Measurements from ENCODE around the gene FUT4.
"Not testable (repeated sequence)": the region's sequence is repeated elsewhere in the genome, so short reads cannot be mapped to it uniquely, and the experiment has no call there.

The FUT4 gene

DNA sequence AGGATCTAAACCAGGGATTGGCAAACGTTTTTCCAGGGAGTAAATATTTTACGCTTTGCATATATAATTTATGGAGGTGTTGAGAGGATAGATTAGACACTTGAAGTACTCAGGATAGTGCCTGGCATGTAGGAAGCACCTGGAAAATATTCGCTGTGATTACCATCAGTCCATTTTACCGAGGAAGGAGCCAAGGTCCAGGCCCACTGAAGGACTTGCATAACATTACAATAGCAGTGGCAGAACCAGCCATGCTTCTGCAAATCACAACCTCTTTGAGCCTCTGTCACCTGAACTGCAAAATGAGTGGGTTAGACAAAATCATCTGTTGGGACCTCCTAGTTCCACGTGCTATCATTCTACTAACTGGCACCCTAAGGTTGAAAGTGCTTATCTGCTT, 5.4 kb downstream of the FUT4 start:
- ATAC-seq (ENCODE audit: insufficient read depth, low read depth): no peak
- Histone ChIP-seq H3K27me3 (ENCODE audit: insufficient read depth, low read length, poor library complexity) (no peaks in the 10 kb centered on the region), H4K20me1 (ENCODE audit: insufficient read depth, low read length) (peaks cover 6% of the 10 kb centered on the region; the same call in 1 of the 2 replicates), H3K9ac (ENCODE audit: low read depth, low read length) (no peak overlapping the region), H3K4me1 (ENCODE audit: insufficient read depth, low read length) (peaks cover 48% of the 10 kb centered on the region), H3K79me2 (ENCODE audit: insufficient read depth, low read length) (peaks cover 49% of the 10 kb centered on the region), H3K27ac (ENCODE audit: low read length) (no peak overlapping the region), H3K4me2 (ENCODE audit: insufficient read depth, low read length) (peak overlapping the region; percentile 83; the same call in 1 of the 2 replicates), H3K36me3 (ENCODE audit: insufficient read depth, low read length) (peaks cover 32% of the 10 kb centered on the region), H3K4me3 (ENCODE audit: low read depth in 1 of 2, low read length in 2 of 2) (0 out of 4 replicates have a peak overlapping the region, but pooled peaks of 1 of the 2 experiments have one; percentile 2), H2AFZ (ENCODE audit: low read depth, low read length) (no peak overlapping the region), H3K9me3 (ENCODE audit: insufficient read depth, low read length, severe bottlenecking) (no peaks in the 10 kb centered on the region)
- TF ChIP-seq, protein P1, sequence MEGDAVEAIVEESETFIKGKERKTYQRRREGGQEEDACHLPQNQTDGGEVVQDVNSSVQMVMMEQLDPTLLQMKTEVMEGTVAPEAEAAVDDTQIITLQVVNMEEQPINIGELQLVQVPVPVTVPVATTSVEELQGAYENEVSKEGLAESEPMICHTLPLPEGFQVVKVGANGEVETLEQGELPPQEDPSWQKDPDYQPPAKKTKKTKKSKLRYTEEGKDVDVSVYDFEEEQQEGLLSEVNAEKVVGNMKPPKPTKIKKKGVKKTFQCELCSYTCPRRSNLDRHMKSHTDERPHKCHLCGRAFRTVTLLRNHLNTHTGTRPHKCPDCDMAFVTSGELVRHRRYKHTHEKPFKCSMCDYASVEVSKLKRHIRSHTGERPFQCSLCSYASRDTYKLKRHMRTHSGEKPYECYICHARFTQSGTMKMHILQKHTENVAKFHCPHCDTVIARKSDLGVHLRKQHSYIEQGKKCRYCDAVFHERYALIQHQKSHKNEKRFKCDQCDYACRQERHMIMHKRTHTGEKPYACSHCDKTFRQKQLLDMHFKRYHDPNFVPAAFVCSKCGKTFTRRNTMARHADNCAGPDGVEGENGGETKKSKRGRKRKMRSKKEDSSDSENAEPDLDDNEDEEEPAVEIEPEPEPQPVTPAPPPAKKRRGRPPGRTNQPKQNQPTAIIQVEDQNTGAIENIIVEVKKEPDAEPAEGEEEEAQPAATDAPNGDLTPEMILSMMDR (IDR thresholded peaks at IDR 0.05; ENCODE audit: borderline replicate concordance, extremely low read depth, low read length, poor library complexity, severe bottlenecking): no peak
- TF ChIP-seq EZH2 (IDR thresholded peaks at IDR 0.05; ENCODE audit: borderline replicate concordance, low read depth, low read length, severe bottlenecking): no peak
- DNase-seq: no peak

DNA sequence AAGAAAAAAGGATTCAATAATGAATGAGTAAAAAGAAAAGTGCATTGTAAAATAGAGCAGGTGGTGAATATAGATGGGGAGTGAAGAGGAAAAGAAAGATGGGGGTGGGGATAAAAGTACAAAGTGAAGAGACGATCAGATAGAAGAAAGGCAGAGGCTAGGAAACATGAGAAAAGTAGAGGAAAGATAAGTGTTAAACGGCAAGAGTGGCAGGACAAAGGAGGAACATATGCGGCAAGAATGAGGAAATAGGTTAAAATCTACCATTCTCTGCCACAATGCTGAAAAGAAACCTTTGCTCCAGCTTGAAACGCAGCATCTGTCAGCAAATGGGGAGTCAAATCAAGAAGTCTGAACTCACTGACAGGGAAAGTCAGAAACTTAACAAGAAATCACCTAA, 6.8 kb downstream of the FUT4 start:
- Histone ChIP-seq H3K27ac (ENCODE audit: low read length) (no peak overlapping the region), H3K4me1 (ENCODE audit: insufficient read depth, low read length) (peaks cover 37% of the 10 kb centered on the region), H3K36me3 (ENCODE audit: insufficient read depth, low read length) (peaks cover 25% of the 10 kb centered on the region), H3K4me2 (ENCODE audit: insufficient read depth, low read length) (no peak overlapping the region), H3K27me3 (ENCODE audit: insufficient read depth, low read length, poor library complexity) (no peaks in the 10 kb centered on the region), H3K79me2 (ENCODE audit: insufficient read depth, low read length) (peaks cover 35% of the 10 kb centered on the region), H4K20me1 (ENCODE audit: insufficient read depth, low read length) (peaks cover 6% of the 10 kb centered on the region; the same call in 1 of the 2 replicates), H2AFZ (ENCODE audit: low read depth, low read length) (no peak overlapping the region), H3K4me3 (ENCODE audit: low read depth in 1 of 2, low read length in 2 of 2) (no peak overlapping the region), H3K9me3 (ENCODE audit: insufficient read depth, low read length, severe bottlenecking) (no peaks in the 10 kb centered on the region), H3K9ac (ENCODE audit: low read depth, low read length) (no peak overlapping the region)
- ATAC-seq (ENCODE audit: insufficient read depth, low read depth) (no peak), DNase-seq (no peak)
- TF ChIP-seq, protein P1 (IDR thresholded peaks at IDR 0.05; ENCODE audit: borderline replicate concordance, extremely low read depth, low read length, poor library complexity, severe bottlenecking): no peak
- TF ChIP-seq EZH2 (IDR thresholded peaks at IDR 0.05; ENCODE audit: borderline replicate concordance, low read depth, low read length, severe bottlenecking): no peak

DNA sequence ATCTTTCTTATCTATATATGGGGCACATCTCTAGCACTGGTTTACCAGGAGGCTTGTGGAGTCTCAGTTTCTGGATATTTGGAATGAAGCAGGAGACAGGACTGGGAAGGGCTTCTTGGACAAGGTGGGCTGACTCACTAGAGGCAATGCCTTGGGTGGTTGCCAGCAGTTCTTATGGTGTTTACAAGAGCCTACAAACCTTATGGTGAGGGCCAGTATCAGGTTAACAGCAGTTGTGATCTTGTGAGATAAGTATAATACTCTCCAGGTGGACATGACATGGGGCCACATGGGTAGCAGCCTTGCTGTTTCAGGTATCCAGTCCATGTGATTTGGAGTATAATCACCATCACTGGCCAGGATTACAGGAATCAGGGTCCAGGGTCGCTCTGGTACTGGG, 10.2 kb downstream of the FUT4 start:
- no peak overlapping the region for H2AFZ ChIP-seq (ENCODE audit: low read depth, low read length)
- H3K27ac ChIP-seq (ENCODE audit: low read length): no peak overlapping the region
- peaks cover 2% of the 10 kb centered on the region; the same call in 1 of the 2 replicates for H4K20me1 ChIP-seq (ENCODE audit: insufficient read depth, low read length)
- no peak for TF ChIP-seq EZH2 (IDR thresholded peaks at IDR 0.05; ENCODE audit: borderline replicate concordance, low read depth, low read length, severe bottlenecking)
- TF ChIP-seq, protein P1 (IDR thresholded peaks at IDR 0.05; ENCODE audit: borderline replicate concordance, extremely low read depth, low read length, poor library complexity, severe bottlenecking): no peak
- no peak for DNase-seq
- no peak for ATAC-seq (ENCODE audit: insufficient read depth, low read depth)
- no peaks in the 10 kb centered on the region for H3K27me3 ChIP-seq (ENCODE audit: insufficient read depth, low read length, poor library complexity)
- peaks cover 5% of the 10 kb centered on the region; the same call in 1 of the 2 replicates for H3K79me2 ChIP-seq (ENCODE audit: insufficient read depth, low read length)
- H3K36me3 ChIP-seq (ENCODE audit: insufficient read depth, low read length): peaks cover 13% of the 10 kb centered on the region; the same call in 1 of the 2 replicates
- no peaks in the 10 kb centered on the region for H3K9me3 ChIP-seq (ENCODE audit: insufficient read depth, low read length, severe bottlenecking)
- no peak overlapping the region for H3K4me3 ChIP-seq (ENCODE audit: low read depth in 1 of 2, low read length in 2 of 2)
- H3K4me2 ChIP-seq (ENCODE audit: insufficient read depth, low read length): no peak overlapping the region
- H3K9ac ChIP-seq (ENCODE audit: low read depth, low read length): no peak overlapping the region
- peaks cover 4% of the 10 kb centered on the region for H3K4me1 ChIP-seq (ENCODE audit: insufficient read depth, low read length)

DNA sequence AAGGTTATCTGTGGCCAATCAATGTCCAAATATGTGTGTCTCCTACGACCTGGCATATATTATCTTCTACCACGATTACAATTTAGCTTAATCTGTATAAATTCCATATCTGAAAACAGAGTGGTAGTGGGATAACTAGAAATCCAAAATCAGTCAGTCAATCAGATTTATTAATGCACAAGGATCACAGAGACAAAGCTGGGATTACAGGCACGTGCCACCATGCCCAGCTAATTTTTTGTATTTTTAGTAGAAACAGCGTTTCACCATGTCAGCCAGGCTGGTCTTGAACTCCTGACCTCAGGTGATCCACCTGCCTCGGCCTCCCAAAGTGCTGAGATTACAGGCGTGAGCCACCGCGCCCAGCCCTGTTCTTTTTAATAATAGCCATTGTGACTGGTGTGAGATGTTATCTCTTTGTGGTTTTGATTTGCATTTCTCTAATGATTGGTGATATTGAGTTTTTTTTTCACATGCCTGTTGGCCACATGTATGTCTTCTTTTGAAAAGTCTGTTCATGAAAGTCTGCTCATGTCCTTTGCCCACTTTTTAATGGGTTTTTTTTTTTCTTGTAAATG, 12.1 kb downstream of the FUT4 start:
- H3K27ac ChIP-seq (ENCODE audit: low read length); DNase-seq; H3K4me2 ChIP-seq (ENCODE audit: insufficient read depth, low read length); H3K27me3 ChIP-seq (ENCODE audit: insufficient read depth, low read length, poor library complexity); H4K20me1 ChIP-seq (ENCODE audit: insufficient read depth, low read length); H3K79me2 ChIP-seq (ENCODE audit: insufficient read depth, low read length); H3K9me3 ChIP-seq (ENCODE audit: insufficient read depth, low read length, severe bottlenecking); H3K9ac ChIP-seq (ENCODE audit: low read depth, low read length); ATAC-seq (ENCODE audit: insufficient read depth, low read depth); H2AFZ ChIP-seq (ENCODE audit: low read depth, low read length); H3K4me1 ChIP-seq (ENCODE audit: insufficient read depth, low read length); H3K4me3 ChIP-seq (ENCODE audit: low read depth in 1 of 2, low read length in 2 of 2); H3K36me3 ChIP-seq (ENCODE audit: insufficient read depth, low read length): not testable (repeated sequence)

Data from DND-41 (cell line).